Measurements from ENCODE around the gene DUS2. TPM values are rescaled to one million over a fixed set of nuclear protein-coding genes. Genes with fewer than 3 reads are reported as not detected.

The DUS2 gene
- total RNA-seq, 2 experiments from 2014 or later: 34.2 to 35.1 TPM

DNA sequence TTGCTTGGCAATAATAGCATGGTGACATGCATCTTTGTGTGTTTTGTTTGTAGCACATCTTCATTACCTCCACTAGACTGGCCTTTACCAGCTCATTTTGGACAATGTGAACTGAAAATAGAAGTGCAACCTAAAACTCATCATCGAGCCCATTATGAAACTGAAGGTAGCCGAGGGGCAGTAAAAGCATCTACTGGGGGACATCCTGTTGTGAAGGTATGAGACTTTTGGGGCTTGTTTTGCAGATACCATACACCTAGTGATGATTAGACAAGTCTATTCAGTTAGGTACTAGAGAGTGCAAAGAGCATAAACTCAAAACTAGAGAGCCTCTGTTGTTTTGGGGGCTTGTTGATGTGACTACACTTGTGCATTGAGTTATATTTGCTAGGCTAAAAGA lies 103.3 kb downstream of the DUS2 start:
- H3K4me1 Mint-ChIP-seq (ENCODE audit: low read depth): peaks cover 62% of the 10 kb centered on the region
- peak overlapping the region; percentile 62 for H3K27ac Mint-ChIP-seq
- H3K4me3 Mint-ChIP-seq: no peak overlapping the region
- H3K9me3 Mint-ChIP-seq: no peaks in the 10 kb centered on the region
- ChIA-PET CTCF (interaction anchor here (1.1 to 1.5 kb wide), 2 partner anchors 8 to 33 kb away, joined by 3 to 6 read pairs; no protein-coding TSS in a partner anchor), POLR2A (interaction anchor here (1.2 kb wide), 1 partner anchor 10 kb away, joined by 3 read pairs; no protein-coding TSS in a partner anchor)
- intact Hi-C loops (cut with micrococcal nuclease): loop anchor here (5.0 kb wide), 1 partner anchor 34 kb away; no protein-coding TSS in a partner anchor
- no peaks in the 10 kb centered on the region for H3K27me3 Mint-ChIP-seq
- ATAC-seq (peak; percentile 55), DNase-seq (no peak)
- H3K36me3 Mint-ChIP-seq (ENCODE audit: low read depth): peaks cover 41% of the 10 kb centered on the region
- TF ChIP-seq, protein P1, sequence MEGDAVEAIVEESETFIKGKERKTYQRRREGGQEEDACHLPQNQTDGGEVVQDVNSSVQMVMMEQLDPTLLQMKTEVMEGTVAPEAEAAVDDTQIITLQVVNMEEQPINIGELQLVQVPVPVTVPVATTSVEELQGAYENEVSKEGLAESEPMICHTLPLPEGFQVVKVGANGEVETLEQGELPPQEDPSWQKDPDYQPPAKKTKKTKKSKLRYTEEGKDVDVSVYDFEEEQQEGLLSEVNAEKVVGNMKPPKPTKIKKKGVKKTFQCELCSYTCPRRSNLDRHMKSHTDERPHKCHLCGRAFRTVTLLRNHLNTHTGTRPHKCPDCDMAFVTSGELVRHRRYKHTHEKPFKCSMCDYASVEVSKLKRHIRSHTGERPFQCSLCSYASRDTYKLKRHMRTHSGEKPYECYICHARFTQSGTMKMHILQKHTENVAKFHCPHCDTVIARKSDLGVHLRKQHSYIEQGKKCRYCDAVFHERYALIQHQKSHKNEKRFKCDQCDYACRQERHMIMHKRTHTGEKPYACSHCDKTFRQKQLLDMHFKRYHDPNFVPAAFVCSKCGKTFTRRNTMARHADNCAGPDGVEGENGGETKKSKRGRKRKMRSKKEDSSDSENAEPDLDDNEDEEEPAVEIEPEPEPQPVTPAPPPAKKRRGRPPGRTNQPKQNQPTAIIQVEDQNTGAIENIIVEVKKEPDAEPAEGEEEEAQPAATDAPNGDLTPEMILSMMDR (IDR thresholded peaks at IDR 0.05): no peak

DNA sequence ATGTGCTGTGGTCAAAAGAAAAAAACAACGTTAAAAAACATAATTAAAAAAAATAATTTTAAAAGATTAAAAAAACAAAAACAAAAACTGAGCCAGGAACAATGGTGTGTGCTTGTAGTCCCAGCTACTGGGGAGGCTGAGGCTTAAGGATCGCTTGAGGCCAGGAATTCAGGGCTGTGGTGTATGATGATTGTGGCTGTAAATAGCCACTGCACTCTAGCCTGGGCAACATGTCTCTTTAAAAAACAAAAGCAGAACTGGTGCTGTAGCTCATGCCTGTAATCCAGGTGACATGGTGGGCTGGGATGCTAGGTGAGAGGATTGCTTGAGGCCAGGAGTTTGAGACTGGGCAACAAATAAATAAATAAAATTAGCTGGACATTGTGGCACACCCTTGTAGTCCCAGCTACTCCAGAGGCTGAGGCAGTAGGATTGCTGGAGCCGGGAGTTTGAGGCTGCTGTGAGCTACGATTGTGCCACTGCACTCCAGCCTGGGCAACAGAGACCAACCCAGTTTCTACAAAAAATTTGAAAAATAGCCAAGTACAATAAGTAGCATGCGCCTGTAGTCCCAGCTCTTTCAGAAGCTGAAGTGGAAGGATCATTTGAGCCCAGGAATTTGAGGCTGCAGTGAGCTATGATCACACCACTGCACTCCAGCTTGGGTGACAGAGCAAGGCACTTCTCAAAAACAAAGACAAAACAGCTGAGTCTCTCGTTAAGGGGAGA lies 105.7 kb downstream of the DUS2 start:
- TF ChIP-seq, protein P1 (IDR thresholded peaks at IDR 0.05): no peak
- intact Hi-C loops (cut with micrococcal nuclease): loop anchor here (5.0 kb wide), 1 partner anchor 36 kb away; no protein-coding TSS in a partner anchor
- Mint-ChIP-seq H3K4me1 (ENCODE audit: low read depth) (peaks cover 65% of the 10 kb centered on the region), H3K9me3 (no peaks in the 10 kb centered on the region), H3K27me3 (no peaks in the 10 kb centered on the region), H3K36me3 (ENCODE audit: low read depth) (peaks cover 40% of the 10 kb centered on the region), H3K27ac (peak overlapping the region; percentile 53), H3K4me3 (no peak overlapping the region)
- CTCF ChIA-PET: interaction anchor here (1.6 kb wide), 1 partner anchor 12 kb away, joined by 10 read pairs; no protein-coding TSS in a partner anchor
- no peak for DNase-seq
- ATAC-seq: no peak
- POLR2A ChIA-PET: no interaction called here

Other genes with a start within 250 kb of the DUS2 start
- gene RANBP10, start 216.7 kb upstream of the DUS2 start, total RNA-seq: 10 to 100 TPM; 15.9 to 18.9 TPM
- under 1 TPM; 0.40 to 0.47 TPM for gene TSNAXIP1, start 216.4 kb upstream of the DUS2 start, total RNA-seq
- 10 to 100 TPM; 40.6 to 40.7 TPM for gene THAP11, start 181.0 kb upstream of the DUS2 start, total RNA-seq
- gene NUTF2, start 176.4 kb upstream of the DUS2 start, total RNA-seq: 100 to 1,000 TPM; 152 to 157 TPM
- 10 to 100 TPM; 40.4 to 42.2 TPM for gene CENPT, start 175.6 kb upstream of the DUS2 start, total RNA-seq
- 10 to 100 TPM; 78.7 to 90.9 TPM for gene EDC4, start 150.2 kb upstream of the DUS2 start, total RNA-seq
- under 1 TPM in 1 of 2 experiments, not detected in 1; 0.83 TPM for gene NRN1L, start 138.4 kb upstream of the DUS2 start, total RNA-seq
- 1 to 10 TPM; 8.4 to 8.5 TPM for gene PSKH1, start 130.0 kb upstream of the DUS2 start, total RNA-seq
- 1 to 10 TPM; 3.8 to 3.9 TPM for gene CTRL, start 91.4 kb upstream of the DUS2 start, total RNA-seq
- 100 to 1,000 TPM; 205 to 206 TPM for gene PSMB10, start 86.4 kb upstream of the DUS2 start, total RNA-seq
- 10 to 100 TPM; 10.6 to 14.3 TPM for gene LCAT, start 79.2 kb upstream of the DUS2 start, total RNA-seq
- 10 to 100 TPM; 32.5 to 38.0 TPM for gene SLC12A4, start 54.6 kb upstream of the DUS2 start, total RNA-seq
- under 1 TPM; 0.16 to 0.25 TPM for gene DPEP3, start 42.8 kb upstream of the DUS2 start, total RNA-seq
- gene DPEP2, start 23.8 kb upstream of the DUS2 start, total RNA-seq: 1 to 10 TPM; 2.9 TPM
- not detected for gene DPEP2NB, start 7.4 kb upstream of the DUS2 start, total RNA-seq
- 10 to 100 TPM; 16.6 to 17.3 TPM for gene DDX28, start 52 bp upstream of the DUS2 start, total RNA-seq
- gene NFATC3, start 62.1 kb downstream of the DUS2 start, total RNA-seq: 100 to 1,000 TPM; 102 to 104 TPM
- gene ESRP2, start 212.8 kb downstream of the DUS2 start, total RNA-seq: under 1 TPM; 0.65 to 0.77 TPM
- gene PLA2G15, start 222.1 kb downstream of the DUS2 start, total RNA-seq: 1 to 10 TPM; 6.7 to 6.8 TPM
- 10 to 100 TPM; 73.8 to 76.9 TPM for gene SLC7A6, start 241.2 kb downstream of the DUS2 start, total RNA-seq

Data from activated CD8-positive, alpha-beta T cell treated with anti-CD3 and anti-CD28 coated beads for 36 hours (primary cell).